Measurements from ENCODE around the gene PHF13. TPM values are rescaled to one million over a fixed set of nuclear protein-coding genes. Genes with fewer than 3 reads are reported as not detected.

The PHF13 gene
- polyA plus RNA-seq, 2 of the 4 experiments (the other 2 are of a cell fraction): 4.3 to 10.4 TPM

DNA sequence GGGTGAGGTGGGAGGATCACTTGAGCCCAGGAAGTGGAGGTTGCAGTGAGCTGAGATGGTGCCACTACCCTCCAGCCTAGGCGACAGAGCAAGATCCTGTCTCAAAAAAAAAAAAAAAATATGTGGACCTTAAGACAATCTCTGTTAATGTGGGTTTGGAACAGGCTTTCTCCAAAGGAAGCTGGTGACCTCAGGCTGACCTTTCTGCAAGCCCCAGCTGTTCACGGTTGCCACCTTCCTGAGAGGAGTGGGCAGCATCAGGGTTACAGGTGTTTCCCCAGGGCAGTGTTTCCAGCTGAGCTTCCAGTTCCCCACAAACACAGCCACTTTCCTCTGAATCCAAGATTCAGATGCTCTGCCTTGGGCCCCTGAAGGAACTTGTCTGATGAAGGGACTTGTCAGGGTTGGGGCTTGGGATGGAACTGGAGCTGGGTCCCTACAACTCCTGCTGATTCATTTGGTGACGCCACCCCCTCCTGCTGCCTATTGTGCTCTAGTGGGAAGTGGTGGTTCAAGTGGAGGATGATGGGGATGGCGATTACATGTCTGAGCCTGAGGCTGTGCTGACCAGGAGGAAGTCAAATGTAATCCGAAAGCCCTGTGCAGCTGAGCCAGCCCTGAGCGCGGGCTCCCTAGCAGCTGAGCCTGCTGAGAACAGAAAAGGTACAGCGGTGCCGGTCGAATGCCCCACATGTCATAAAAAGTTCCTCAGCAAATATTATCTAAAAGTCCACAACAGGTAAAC lies 31.8 kb upstream of the PHF13 start:
- DNase-seq (ENCODE audit: low read depth in 1 of 2, low spot score in 1 of 2) (no peak), FAIRE-seq (no peak), ATAC-seq (no peak)
- TF ChIP-seq HEYL (CRISPR knock-in tag; IDR thresholded peaks at IDR 0.05) (no peak), EHMT2 (IDR thresholded peaks at IDR 0.05; ENCODE audit: low read depth) (no peak), KDM5A (IDR thresholded peaks at IDR 0.05) (no peak), CHD2 (IDR thresholded peaks at IDR 0.05; ENCODE audit: low read length, partially characterized antibody) (no peak), RNF2 (IDR thresholded peaks at IDR 0.05; ENCODE audit: borderline replicate concordance, low read depth) (no peak), HOXA7 (CRISPR knock-in tag; IDR thresholded peaks at IDR 0.05) (no peak), CTCF (IDR thresholded peaks at IDR 0.05) (no peak), PHF8 (IDR thresholded peaks at IDR 0.05; ENCODE audit: borderline replicate concordance, low read depth) (no peak), EP300 (IDR thresholded peaks at IDR 0.05) (no peak), RFX5 (IDR thresholded peaks at IDR 0.05) (no peak)
- TF ChIP-seq, protein P1, sequence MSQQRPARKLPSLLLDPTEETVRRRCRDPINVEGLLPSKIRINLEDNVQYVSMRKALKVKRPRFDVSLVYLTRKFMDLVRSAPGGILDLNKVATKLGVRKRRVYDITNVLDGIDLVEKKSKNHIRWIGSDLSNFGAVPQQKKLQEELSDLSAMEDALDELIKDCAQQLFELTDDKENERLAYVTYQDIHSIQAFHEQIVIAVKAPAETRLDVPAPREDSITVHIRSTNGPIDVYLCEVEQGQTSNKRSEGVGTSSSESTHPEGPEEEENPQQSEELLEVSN (IDR thresholded peaks at IDR 0.05; ENCODE audit: borderline replicate concordance, low read depth): no peak
- TF ChIP-seq, protein P2, sequence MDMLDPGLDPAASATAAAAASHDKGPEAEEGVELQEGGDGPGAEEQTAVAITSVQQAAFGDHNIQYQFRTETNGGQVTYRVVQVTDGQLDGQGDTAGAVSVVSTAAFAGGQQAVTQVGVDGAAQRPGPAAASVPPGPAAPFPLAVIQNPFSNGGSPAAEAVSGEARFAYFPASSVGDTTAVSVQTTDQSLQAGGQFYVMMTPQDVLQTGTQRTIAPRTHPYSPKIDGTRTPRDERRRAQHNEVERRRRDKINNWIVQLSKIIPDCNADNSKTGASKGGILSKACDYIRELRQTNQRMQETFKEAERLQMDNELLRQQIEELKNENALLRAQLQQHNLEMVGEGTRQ (IDR thresholded peaks at IDR 0.05): no peak
- TF ChIP-seq, protein P3, sequence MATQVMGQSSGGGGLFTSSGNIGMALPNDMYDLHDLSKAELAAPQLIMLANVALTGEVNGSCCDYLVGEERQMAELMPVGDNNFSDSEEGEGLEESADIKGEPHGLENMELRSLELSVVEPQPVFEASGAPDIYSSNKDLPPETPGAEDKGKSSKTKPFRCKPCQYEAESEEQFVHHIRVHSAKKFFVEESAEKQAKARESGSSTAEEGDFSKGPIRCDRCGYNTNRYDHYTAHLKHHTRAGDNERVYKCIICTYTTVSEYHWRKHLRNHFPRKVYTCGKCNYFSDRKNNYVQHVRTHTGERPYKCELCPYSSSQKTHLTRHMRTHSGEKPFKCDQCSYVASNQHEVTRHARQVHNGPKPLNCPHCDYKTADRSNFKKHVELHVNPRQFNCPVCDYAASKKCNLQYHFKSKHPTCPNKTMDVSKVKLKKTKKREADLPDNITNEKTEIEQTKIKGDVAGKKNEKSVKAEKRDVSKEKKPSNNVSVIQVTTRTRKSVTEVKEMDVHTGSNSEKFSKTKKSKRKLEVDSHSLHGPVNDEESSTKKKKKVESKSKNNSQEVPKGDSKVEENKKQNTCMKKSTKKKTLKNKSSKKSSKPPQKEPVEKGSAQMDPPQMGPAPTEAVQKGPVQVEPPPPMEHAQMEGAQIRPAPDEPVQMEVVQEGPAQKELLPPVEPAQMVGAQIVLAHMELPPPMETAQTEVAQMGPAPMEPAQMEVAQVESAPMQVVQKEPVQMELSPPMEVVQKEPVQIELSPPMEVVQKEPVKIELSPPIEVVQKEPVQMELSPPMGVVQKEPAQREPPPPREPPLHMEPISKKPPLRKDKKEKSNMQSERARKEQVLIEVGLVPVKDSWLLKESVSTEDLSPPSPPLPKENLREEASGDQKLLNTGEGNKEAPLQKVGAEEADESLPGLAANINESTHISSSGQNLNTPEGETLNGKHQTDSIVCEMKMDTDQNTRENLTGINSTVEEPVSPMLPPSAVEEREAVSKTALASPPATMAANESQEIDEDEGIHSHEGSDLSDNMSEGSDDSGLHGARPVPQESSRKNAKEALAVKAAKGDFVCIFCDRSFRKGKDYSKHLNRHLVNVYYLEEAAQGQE (IDR thresholded peaks at IDR 0.05): no peak
- Histone ChIP-seq H3K4me3 (no peak overlapping the region), H3K27ac (no peak overlapping the region), H3K4me2 (peak overlapping the region; percentile 92), H3K4me1 (peaks cover 25% of the 10 kb centered on the region), H3K9me3 (no peaks in the 10 kb centered on the region)
- ChIA-PET POLR2A (no interaction called here), CTCF (interaction anchor here (0.9 to 3.9 kb wide), 2 partner anchors 28 to 120 kb away, joined by 5 to 16 read pairs; partner anchors contain the start of genes DNAJC11, NOL9 and TAS1R1)
- WGBS (ENCODE audit: missing lambda C conversion rate): 82% methylated on average over 9 of the region's 10 CpGs

- no peak for FAIRE-seq
- 86% methylated on average over 1 of the region's 1 CpG for WGBS (ENCODE audit: missing lambda C conversion rate)
- ChIA-PET POLR2A (no interaction called here), CTCF (interaction anchor here (3.9 kb wide), 1 partner anchor 28 kb away, joined by 16 read pairs; the partner anchor contains the start of genes NOL9 and TAS1R1)
- ATAC-seq: no peak
- Histone ChIP-seq H3K4me2 (peak overlapping the region; percentile 92), H3K27ac (no peak overlapping the region), H3K4me1 (peaks cover 25% of the 10 kb centered on the region), H3K9me3 (no peaks in the 10 kb centered on the region), H3K4me3 (no peak overlapping the region)
- DNase-seq (ENCODE audit: low read depth in 1 of 2, low spot score in 1 of 2): peak in 1 of 2 experiments; percentile 47
- no peak for TF ChIP-seq EHMT2 (IDR thresholded peaks at IDR 0.05; ENCODE audit: low read depth)
- TF ChIP-seq GATA3 (IDR thresholded peaks at IDR 0.05; ENCODE audit: borderline replicate concordance): no peak
- TF ChIP-seq CHD4 (IDR thresholded peaks at IDR 0.05; ENCODE audit: borderline replicate concordance): no peak
- no peak for TF ChIP-seq RNF2 (IDR thresholded peaks at IDR 0.05; ENCODE audit: borderline replicate concordance, low read depth)
- TF ChIP-seq MAX (IDR thresholded peaks at IDR 0.05): no peak
- TF ChIP-seq, protein P4, sequence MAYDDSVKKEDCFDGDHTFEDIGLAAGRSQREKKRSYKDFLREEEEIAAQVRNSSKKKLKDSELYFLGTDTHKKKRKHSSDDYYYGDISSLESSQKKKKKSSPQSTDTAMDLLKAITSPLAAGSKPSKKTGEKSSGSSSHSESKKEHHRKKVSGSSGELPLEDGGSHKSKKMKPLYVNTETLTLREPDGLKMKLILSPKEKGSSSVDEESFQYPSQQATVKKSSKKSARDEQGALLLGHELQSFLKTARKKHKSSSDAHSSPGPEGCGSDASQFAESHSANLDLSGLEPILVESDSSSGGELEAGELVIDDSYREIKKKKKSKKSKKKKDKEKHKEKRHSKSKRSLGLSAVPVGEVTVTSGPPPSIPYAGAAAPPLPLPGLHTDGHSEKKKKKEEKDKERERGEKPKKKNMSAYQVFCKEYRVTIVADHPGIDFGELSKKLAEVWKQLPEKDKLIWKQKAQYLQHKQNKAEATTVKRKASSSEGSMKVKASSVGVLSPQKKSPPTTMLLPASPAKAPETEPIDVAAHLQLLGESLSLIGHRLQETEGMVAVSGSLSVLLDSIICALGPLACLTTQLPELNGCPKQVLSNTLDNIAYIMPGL (CRISPR knock-in tag; IDR thresholded peaks at IDR 0.05; ENCODE audit: borderline replicate concordance): no peak
- TF ChIP-seq CBX8 (IDR thresholded peaks at IDR 0.05): no peak
- TF ChIP-seq TP53 (CRISPR knock-in tag; IDR thresholded peaks at IDR 0.05): no peak
- no peak for TF ChIP-seq PBX3 (IDR thresholded peaks at IDR 0.05)
- TF ChIP-seq KDM5A (IDR thresholded peaks at IDR 0.05): no peak
- no peak for TF ChIP-seq HES2 (IDR thresholded peaks at IDR 0.05)
- TF ChIP-seq BHLHE40 (IDR thresholded peaks at IDR 0.05; ENCODE audit: low read depth, low read length): no peak
- TF ChIP-seq EP300 (IDR thresholded peaks at IDR 0.05): no peak
- TF ChIP-seq ZSCAN20 (CRISPR knock-in tag; IDR thresholded peaks at IDR 0.05): no peak
- no peak for TF ChIP-seq CBX2 (IDR thresholded peaks at IDR 0.05; ENCODE audit: borderline replicate concordance, low read depth)
- TF ChIP-seq MAFK (IDR thresholded peaks at IDR 0.05; ENCODE audit: partially characterized antibody): no peak
Measured at GRCh38 chr1:6582370-6582769, 31.2 kb upstream of the PHF13 start.

All from A549 (cell line).